Measurements from ENCODE around the gene CASK. TPM values are rescaled to one million over a fixed set of nuclear protein-coding genes. Genes with fewer than 3 reads are reported as not detected.

Gene CASK
- total and polyA plus RNA-seq, 8 donors = 7.3 to 82.0 (median 32.3) TPM

DNA sequence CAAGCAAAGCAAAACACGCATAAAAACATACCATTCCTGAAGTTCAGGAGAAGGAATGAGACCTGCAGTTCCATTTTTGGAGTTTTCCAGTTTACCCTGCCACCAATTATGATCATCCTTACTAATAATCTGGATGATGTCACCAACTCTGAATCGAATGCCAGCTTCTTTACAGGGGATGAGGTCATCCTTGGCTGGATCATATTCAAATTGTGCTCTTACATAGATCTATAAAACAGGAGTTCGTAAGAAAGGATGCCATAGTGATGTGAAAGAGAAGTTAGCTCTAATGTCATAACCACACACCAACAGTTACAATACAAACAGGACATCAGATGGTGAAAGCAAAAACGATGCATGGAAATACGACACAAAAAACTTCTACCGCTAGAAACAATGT is 369.7 kb downstream of the CASK start:
- Histone ChIP-seq H3K4me3 (no peak overlapping the region), H3K27me3 (peaks cover 0 to 7% (median 0%) of the 10 kb centered on the region in 3 donors), H3K27ac (no peak overlapping the region), H3K4me1 (peaks cover 0 to 3% (median 0%) of the 10 kb centered on the region in 4 donors), H3K36me3 (peaks cover 0 to 5% (median 0%) of the 10 kb centered on the region in 4 donors), H3K9me3 (no peaks in the 10 kb centered on the region)
- no peak for DNase-seq
- WGBS, 5 donors = 72 to 88% (median 82%) methylated on average over 6 of the region's 6 CpGs
- intact Hi-C loops (cut with DNase I; ENCODE audit: low total_unique reads) = no loop called here
- TF ChIP-seq POLR2A (IDR thresholded peaks at IDR 0.05) (no peak), EP300 (IDR thresholded peaks at IDR 0.05) (no peak), POLR2AphosphoS5 (IDR thresholded peaks at IDR 0.05) (no peak)
- TF ChIP-seq, protein P1, sequence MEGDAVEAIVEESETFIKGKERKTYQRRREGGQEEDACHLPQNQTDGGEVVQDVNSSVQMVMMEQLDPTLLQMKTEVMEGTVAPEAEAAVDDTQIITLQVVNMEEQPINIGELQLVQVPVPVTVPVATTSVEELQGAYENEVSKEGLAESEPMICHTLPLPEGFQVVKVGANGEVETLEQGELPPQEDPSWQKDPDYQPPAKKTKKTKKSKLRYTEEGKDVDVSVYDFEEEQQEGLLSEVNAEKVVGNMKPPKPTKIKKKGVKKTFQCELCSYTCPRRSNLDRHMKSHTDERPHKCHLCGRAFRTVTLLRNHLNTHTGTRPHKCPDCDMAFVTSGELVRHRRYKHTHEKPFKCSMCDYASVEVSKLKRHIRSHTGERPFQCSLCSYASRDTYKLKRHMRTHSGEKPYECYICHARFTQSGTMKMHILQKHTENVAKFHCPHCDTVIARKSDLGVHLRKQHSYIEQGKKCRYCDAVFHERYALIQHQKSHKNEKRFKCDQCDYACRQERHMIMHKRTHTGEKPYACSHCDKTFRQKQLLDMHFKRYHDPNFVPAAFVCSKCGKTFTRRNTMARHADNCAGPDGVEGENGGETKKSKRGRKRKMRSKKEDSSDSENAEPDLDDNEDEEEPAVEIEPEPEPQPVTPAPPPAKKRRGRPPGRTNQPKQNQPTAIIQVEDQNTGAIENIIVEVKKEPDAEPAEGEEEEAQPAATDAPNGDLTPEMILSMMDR (IDR thresholded peaks at IDR 0.05) = no peak

DNA sequence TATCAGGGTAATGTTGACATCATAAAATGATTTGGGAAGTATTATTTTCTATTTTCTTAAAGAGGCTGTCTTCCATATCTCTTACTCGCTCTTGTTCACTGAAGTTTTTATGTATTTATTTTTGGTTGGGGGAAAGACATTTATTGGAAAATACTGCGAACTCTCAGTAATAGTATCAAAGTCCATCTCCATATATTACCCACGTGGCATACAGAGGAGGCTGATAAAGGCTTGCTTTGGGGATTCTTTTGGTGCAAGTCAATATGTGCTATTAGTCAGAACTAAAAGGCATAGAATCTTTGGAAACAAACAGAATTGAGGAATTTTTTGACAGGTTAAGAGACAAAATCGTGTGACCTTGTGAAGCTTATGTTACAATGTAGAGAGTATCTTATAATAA is 374.9 kb downstream of the CASK start:
- Histone ChIP-seq H3K27ac (no peak overlapping the region), H3K4me1 (no peaks in the 10 kb centered on the region), H3K4me3 (no peak overlapping the region), H3K27me3 (peaks cover 0 to 7% (median 0%) of the 10 kb centered on the region in 3 donors), H3K36me3 (peaks cover 0 to 5% (median 0%) of the 10 kb centered on the region in 4 donors), H3K9me3 (no peaks in the 10 kb centered on the region)
- WGBS, 5 donors = 63 to 85% (median 77%) methylated on average over 4 of the region's 4 CpGs
- no peak for DNase-seq
- intact Hi-C loops (cut with DNase I; ENCODE audit: low total_unique reads) = no loop called here
- TF ChIP-seq EP300 (IDR thresholded peaks at IDR 0.05) (no peak), POLR2A (IDR thresholded peaks at IDR 0.05) (no peak), POLR2AphosphoS5 (IDR thresholded peaks at IDR 0.05) (no peak)
- TF ChIP-seq, protein P1 (IDR thresholded peaks at IDR 0.05) = no peak

DNA sequence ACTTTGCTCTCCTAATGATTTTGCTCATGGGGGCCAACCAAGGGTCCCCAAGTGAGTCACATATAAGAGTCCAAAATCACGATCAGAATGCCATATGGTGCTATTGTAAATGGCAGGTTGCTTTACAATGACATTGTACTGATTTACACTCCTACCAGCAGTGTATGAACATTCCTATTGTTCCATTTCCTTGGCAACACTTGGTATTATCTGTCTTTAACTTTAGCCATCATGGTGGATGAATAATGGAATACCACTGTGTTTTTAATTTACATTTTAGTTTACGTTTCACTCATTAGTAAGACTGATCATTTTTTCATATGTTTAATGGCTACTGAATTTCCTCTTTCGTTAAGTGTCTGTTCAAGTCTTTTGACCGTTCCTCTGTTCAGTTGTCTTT is 379.7 kb downstream of the CASK start:
- Histone ChIP-seq H3K27ac (no peak overlapping the region), H3K4me3 (no peak overlapping the region), H3K27me3 (no peaks in the 10 kb centered on the region), H3K9me3 (no peaks in the 10 kb centered on the region), H3K4me1 (no peaks in the 10 kb centered on the region), H3K36me3 (no peaks in the 10 kb centered on the region)
- DNase-seq = no peak
- intact Hi-C loops (cut with DNase I; ENCODE audit: low total_unique reads) = no loop called here
- TF ChIP-seq, protein P1 (IDR thresholded peaks at IDR 0.05) = no peak
- TF ChIP-seq EP300 (IDR thresholded peaks at IDR 0.05) = no peak
- TF ChIP-seq POLR2AphosphoS5 (IDR thresholded peaks at IDR 0.05) = no peak
- TF ChIP-seq POLR2A (IDR thresholded peaks at IDR 0.05) = no peak
- WGBS, 5 donors = 89 to 99% (median 95%) methylated on average over 4 of the region's 4 CpGs

DNA sequence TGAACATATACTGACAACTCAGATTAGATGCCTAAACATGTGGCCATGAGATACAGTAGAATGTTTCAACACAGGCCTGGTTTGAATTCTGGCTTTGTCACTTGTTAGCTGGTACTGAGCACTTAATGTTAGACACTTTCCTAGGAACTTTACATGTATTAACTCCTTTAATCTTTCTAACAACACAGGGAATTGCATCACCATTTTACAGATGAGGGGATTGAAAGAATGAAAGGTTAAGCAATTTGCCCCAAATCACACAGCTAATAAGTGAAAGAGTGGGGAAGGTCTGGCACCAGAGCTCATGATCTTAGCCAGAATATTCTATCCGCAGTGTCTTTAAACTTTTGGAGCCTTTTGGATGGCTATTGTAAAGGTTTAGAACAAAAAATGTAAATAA is 380.3 kb downstream of the CASK start:
- DNase-seq = no peak
- TF ChIP-seq EP300 (IDR thresholded peaks at IDR 0.05) (no peak), POLR2A (IDR thresholded peaks at IDR 0.05) (no peak), POLR2AphosphoS5 (IDR thresholded peaks at IDR 0.05) (no peak)
- TF ChIP-seq, protein P1 (IDR thresholded peaks at IDR 0.05) = no peak
- intact Hi-C loops (cut with DNase I; ENCODE audit: low total_unique reads) = no loop called here
- Histone ChIP-seq H3K9me3 (no peaks in the 10 kb centered on the region), H3K27me3 (no peaks in the 10 kb centered on the region), H3K4me3 (no peak overlapping the region), H3K36me3 (no peaks in the 10 kb centered on the region), H3K27ac (no peak overlapping the region), H3K4me1 (no peaks in the 10 kb centered on the region)
- 75 to 89% (median 83%) methylated on average over 1 of the region's 1 CpG for WGBS, 5 donors

Data from stomach (tissue), 9 donors.